Thyroid gland (tissue), 4 donors: ENCODE measurements around the gene CHCHD6.

Experiments used
- CTCF ChIP-seq, 6 experiments: fragments of 200-600 bp in 3 of 6; fragments of 450-650 bp in 3 of 6; sonication (generic) in 3 of 6; IDR thresholded peaks; one replicate each; pipeline ENCODE4 v1.5.1; 2016 to 2019; ENCODE audit warnings: antibody characterized with exemption in 6 of 6, mild to moderate bottlenecking in 2 of 6, inconsistent platforms in 1 of 6, moderate library complexity in 1 of 6
- POLR2A ChIP-seq, 2 donors: fragments of 450-650 bp; IDR thresholded peaks; one replicate each; pipeline ENCODE4 v1.6.1; 2017; ENCODE audit warnings: antibody characterized with exemption in 2 of 2, mild to moderate bottlenecking in 2 of 2, moderate library complexity in 1 of 2

- TF ChIP-seq CTCF (IDR thresholded peaks at IDR 0.05) (no peak), POLR2A (IDR thresholded peaks at IDR 0.05) (no peak)
Observed at GRCh38 chr3:126728680-126729079, 24.6 kb downstream of the CHCHD6 start.
